Calu3 (cell line): ENCODE measurements around the gene GRHPR. TPM values are rescaled to one million over a fixed set of nuclear protein-coding genes. Genes with fewer than 3 reads are reported as not detected.

Experiments used
- BruUV-seq: library from RNA; stranded (reverse); fragments of 400-500 nt; replicated peaks from 2 replicates; lab custom pipeline; 2021; lab: Mats Ljungman, UMichigan
- CTCF ChIA-PET: fragments of 300-600 bp; sonication (Branson Sonifier 250); formaldehyde crosslinking; loops from one replicate; lab custom pipeline; 2022; ENCODE audit warnings: antibody characterized with exemption; lab: Charles Lee
- DNase-seq: peaks from one replicate; pipeline ENCODE4 v3.0.0; 2022
- H3K27ac Mint-ChIP-seq: one replicate; pipeline ENCODE4 v1.8.0; 2022; ENCODE audit warnings: mixed read lengths; ENCODE audit not compliant: unreplicated experiment
- H3K27me3 Mint-ChIP-seq: one replicate; pipeline ENCODE4 v1.8.0; 2022; ENCODE audit warnings: mixed read lengths; ENCODE audit not compliant: unreplicated experiment
- H3K36me3 Mint-ChIP-seq: one replicate; pipeline ENCODE4 v1.8.0; 2022; ENCODE audit warnings: mild to moderate bottlenecking, moderate library complexity, mixed read lengths; ENCODE audit not compliant: insufficient read depth, unreplicated experiment
- H3K4me1 Mint-ChIP-seq: one replicate; pipeline ENCODE4 v1.8.0; 2022; ENCODE audit warnings: mild to moderate bottlenecking, low read depth, mixed read lengths; ENCODE audit not compliant: unreplicated experiment
- H3K4me3 Mint-ChIP-seq: one replicate; pipeline ENCODE4 v1.8.0; 2022; ENCODE audit warnings: mild to moderate bottlenecking, low read depth, moderate library complexity, mixed read lengths; ENCODE audit not compliant: unreplicated experiment
- H3K9me3 Mint-ChIP-seq: one replicate; pipeline ENCODE4 v1.8.0; 2022; ENCODE audit warnings: low read depth, mixed read lengths; ENCODE audit not compliant: unreplicated experiment
- intact Hi-C: fragments of 100-400 bp; cut with micrococcal nuclease; formaldehyde crosslinking; loops from one replicate; pipeline ENCODE4 v1.10.0; 2022; ENCODE audit not compliant: unreplicated experiment
- total RNA-seq: library from RNA; stranded (reverse); gene quantifications from 2 replicates; pipeline ENCODE4 v1.2.3, GENCODE V29; 2022
- TF ChIP-seq, protein P1 (sequence below): fragments of 200-600 bp; IDR thresholded peaks from one replicate; pipeline ENCODE4 v1.8.0; 2022; ENCODE audit warnings: antibody characterized with exemption; ENCODE audit not compliant: unreplicated experiment

GRHPR gene
- total RNA-seq, 1 experiment from 2014 or later = 28.0 TPM

DNA sequence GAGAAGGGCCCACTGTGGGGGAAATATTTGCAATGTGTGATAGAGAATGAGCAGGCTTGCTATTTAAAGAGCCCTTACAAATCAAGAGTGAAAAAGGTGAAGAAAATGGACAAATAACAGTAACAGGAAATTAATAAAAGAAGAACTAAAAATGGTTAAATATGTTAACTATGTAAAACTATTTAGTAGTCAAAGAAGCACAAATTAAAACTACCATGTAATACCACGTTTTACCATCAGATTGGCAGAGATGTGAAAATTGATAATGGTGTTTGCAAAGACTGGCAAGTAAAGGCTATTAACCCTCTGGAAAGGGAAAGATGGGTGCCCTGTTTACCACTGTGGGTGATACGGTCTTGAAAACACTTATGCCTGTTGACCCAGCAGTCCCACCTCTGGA lies 23.2 kb upstream of the GRHPR start:
- no peak overlapping the region for H3K27ac Mint-ChIP-seq
- peaks cover 14% of the 10 kb centered on the region for H3K27me3 Mint-ChIP-seq
- TF ChIP-seq, protein P1, sequence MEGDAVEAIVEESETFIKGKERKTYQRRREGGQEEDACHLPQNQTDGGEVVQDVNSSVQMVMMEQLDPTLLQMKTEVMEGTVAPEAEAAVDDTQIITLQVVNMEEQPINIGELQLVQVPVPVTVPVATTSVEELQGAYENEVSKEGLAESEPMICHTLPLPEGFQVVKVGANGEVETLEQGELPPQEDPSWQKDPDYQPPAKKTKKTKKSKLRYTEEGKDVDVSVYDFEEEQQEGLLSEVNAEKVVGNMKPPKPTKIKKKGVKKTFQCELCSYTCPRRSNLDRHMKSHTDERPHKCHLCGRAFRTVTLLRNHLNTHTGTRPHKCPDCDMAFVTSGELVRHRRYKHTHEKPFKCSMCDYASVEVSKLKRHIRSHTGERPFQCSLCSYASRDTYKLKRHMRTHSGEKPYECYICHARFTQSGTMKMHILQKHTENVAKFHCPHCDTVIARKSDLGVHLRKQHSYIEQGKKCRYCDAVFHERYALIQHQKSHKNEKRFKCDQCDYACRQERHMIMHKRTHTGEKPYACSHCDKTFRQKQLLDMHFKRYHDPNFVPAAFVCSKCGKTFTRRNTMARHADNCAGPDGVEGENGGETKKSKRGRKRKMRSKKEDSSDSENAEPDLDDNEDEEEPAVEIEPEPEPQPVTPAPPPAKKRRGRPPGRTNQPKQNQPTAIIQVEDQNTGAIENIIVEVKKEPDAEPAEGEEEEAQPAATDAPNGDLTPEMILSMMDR = no peak
- no peaks in the 10 kb centered on the region for H3K9me3 Mint-ChIP-seq
- BruUV-seq = no TSS peak
- H3K4me3 Mint-ChIP-seq = no peak overlapping the region
- DNase-seq = no peak
- no peaks in the 10 kb centered on the region for H3K4me1 Mint-ChIP-seq
- intact Hi-C loops = no loop called here
- CTCF ChIA-PET = no interaction called here
- H3K36me3 Mint-ChIP-seq = no peaks in the 10 kb centered on the region

DNA sequence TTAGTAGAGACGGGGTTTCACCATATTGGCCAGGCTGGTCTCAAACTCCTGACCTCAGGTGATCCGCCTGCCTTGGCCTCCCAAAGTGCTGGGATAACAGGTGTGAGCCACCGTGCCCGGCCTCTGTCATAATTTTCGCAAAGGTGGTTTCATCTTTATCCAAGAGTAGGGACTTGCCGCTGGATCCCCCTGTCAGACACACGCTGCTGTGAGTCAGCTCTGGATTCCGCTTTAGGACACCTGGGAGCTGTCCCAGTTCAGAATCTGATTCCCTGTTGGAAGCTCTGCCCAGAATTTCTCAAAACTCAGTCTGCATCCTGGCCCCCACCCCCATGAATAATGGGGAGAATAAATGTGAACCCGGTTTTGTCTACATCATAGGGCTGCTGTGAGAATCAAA lies 17.9 kb upstream of the GRHPR start:
- H3K4me1 Mint-ChIP-seq = no peaks in the 10 kb centered on the region
- intact Hi-C loops = no loop called here
- CTCF ChIA-PET = no interaction called here

DNA sequence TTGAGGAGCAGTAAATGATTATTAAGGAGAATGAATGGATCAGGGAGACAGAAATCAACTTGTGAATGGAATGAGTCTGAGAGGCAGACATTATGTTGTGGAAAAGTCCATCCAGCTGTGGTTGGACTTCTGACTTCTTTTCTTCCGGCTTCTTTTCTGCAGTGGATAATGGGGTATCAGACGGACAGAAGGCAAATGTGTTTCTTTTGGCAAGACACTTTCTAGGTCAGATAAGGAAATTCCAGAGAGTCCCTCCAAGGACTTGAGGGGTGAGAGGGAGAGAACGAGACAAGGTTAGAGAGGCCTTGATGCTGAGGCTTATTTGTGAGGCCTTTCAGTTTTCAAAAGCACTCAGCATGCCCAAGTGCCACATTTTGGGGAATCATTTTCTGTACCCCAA lies 17.1 kb upstream of the GRHPR start:
- H3K36me3 Mint-ChIP-seq = no peaks in the 10 kb centered on the region
- no peaks in the 10 kb centered on the region for H3K27me3 Mint-ChIP-seq
- TF ChIP-seq, protein P1 = no peak
- no peaks in the 10 kb centered on the region for H3K4me1 Mint-ChIP-seq
- CTCF ChIA-PET = no interaction called here
- H3K9me3 Mint-ChIP-seq = no peaks in the 10 kb centered on the region
- intact Hi-C loops = no loop called here
- H3K27ac Mint-ChIP-seq = no peak overlapping the region
- H3K4me3 Mint-ChIP-seq = no peak overlapping the region
- BruUV-seq = no TSS peak
- DNase-seq = no peak

More for the DNA sequence above, 17.9 kb upstream of the GRHPR start:
- TF ChIP-seq, protein P1 = no peak
- Mint-ChIP-seq H3K27ac (no peak overlapping the region), H3K27me3 (no peaks in the 10 kb centered on the region), H3K36me3 (no peaks in the 10 kb centered on the region), H3K4me3 (no peak overlapping the region), H3K9me3 (no peaks in the 10 kb centered on the region)
- BruUV-seq = no TSS peak
- DNase-seq = no peak

DNA sequence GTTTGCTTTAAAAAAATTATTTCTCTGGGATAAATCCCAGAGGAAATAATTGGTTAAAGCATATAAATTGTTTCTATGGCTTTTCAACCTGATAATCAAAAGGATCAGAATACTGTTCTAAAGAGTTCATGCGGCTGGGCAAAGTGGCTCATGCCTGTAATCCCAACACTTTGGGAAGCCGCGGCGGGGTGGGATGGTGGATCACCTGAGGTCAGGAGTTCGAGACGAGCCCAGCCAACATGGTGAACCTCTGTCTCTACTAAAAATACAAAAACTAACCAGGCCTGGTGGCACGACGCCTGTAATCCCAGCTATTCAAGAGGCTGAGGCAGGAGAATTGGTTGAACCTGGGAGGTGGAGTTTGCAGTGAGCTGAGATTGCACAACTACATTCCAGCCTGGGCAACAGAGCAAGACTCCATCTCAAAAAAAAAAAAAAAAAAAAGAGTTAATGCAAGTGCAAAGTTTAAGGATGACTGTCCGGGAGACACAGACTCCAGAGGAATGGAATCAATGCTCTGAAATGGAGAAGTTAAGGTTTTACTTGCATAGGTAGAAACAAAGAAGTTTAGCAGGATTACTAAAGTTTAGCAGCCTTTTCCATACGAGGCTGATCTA lies 16.6 kb upstream of the GRHPR start:
- intact Hi-C loops = no loop called here
- Mint-ChIP-seq H3K9me3 (no peaks in the 10 kb centered on the region), H3K27ac (no peak overlapping the region), H3K27me3 (no peaks in the 10 kb centered on the region), H3K4me1 (no peaks in the 10 kb centered on the region), H3K4me3 (no peak overlapping the region), H3K36me3 (no peaks in the 10 kb centered on the region)
- no peak for DNase-seq
- TF ChIP-seq, protein P1 = no peak
- BruUV-seq = no TSS peak
- CTCF ChIA-PET = no interaction called here
